ENCODE measurements around the gene GPX8.

GRCh38 chr5:55160493-55161209, 680 bp downstream of the GPX8 start:
- TF ChIP-seq CTCF (IDR thresholded peaks at IDR 0.05; ENCODE audit: low read depth, low read length, missing input control), result no peak
- no peak for TF ChIP-seq RAD21 (IDR thresholded peaks at IDR 0.05)
- no peak for TF ChIP-seq REST (IDR thresholded peaks at IDR 0.05)
- no peak for TF ChIP-seq GABPA (IDR thresholded peaks at IDR 0.05 in 1 of 2, conservative IDR thresholded peaks at IDR 0.05 in 1 of 2)
- no peak for TF ChIP-seq TAF1 (conservative IDR thresholded peaks at IDR 0.05)
- TF ChIP-seq SP1 (IDR thresholded peaks at IDR 0.05), result no peak

All from liver (tissue), 3 donors.